Measurements from ENCODE around the gene ACYP2. TPM values are rescaled to one million over a fixed set of nuclear protein-coding genes. Genes with fewer than 3 reads are reported as not detected.
A peak's percentile ranks its signal among the peaks of the same experiment; 100 is the strongest.
"Not testable (repeated sequence)": the region's sequence is repeated elsewhere in the genome, so short reads cannot be mapped to it uniquely, and the experiment has no call there.

ACYP2 gene
- total RNA-seq, 1 experiment from 2014 or later: 22.8 TPM

DNA sequence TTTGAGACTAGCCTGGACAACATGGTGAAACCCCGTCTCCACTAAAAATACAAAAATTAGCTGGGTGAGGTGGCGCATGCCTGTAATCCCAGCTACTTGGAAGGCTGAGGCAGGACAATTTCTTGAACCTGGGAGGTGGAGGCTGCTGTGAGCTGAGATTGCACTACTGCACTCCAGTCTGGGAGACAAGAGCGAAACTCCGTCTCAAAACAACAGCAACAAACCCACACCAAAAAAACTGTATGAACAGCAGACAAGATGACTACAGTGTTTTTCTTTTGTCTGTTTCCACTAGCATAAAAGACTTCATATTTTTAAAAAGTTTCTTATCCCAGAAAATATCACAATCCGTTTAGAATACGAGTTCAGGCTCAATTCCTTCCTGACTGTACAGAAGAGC lies 936 bp upstream of the ACYP2 start:
- not testable (repeated sequence) for H3K9me2 ChIP-seq (replicated peaks; ENCODE audit: insufficient read depth, low read length); H3K27me3 ChIP-seq (ENCODE audit: low read length); DNase-seq; H3K79me2 ChIP-seq (ENCODE audit: low read length); H3K9me3 ChIP-seq (ENCODE audit: low read length); H3K36me3 ChIP-seq (ENCODE audit: insufficient read depth, low read length); H2AFZ ChIP-seq (ENCODE audit: low read length); H4K20me1 ChIP-seq (ENCODE audit: insufficient read depth, low read depth, low read length)
- peak overlapping the region; percentile 82 for H3K4me2 ChIP-seq (ENCODE audit: low read depth, low read length, poor library complexity, severe bottlenecking)
- peak overlapping the region; percentile 82 for H3K4me3 ChIP-seq (ENCODE audit: low read length)
- peaks cover 23% of the 10 kb centered on the region for H3K4me1 ChIP-seq (ENCODE audit: low read length)
- peak overlapping the region; percentile 91 for H3K27ac ChIP-seq (ENCODE audit: low read length)
- H3K9ac ChIP-seq (ENCODE audit: low read length): peak overlapping the region; percentile 92

DNA sequence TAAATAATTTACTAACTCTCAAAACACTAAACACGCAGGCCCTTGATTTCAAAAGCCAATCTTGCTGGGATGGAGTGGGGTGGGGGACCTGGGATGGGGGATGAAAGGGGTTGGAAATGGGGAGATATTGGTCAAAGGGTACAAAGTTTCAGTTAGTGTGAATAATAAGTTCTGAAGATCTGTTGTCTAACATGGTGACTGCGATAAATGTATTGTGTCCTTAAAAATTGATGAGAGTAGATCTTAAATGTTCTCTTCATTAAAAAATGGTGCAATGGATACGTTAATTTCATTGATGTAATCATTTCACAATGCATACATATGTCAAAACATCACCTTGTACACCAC lies 505 bp upstream of the ACYP2 start:
- no peaks in the 10 kb centered on the region for H4K20me1 ChIP-seq (ENCODE audit: insufficient read depth, low read depth, low read length)
- peak overlapping the region; percentile 92 for H3K9ac ChIP-seq (ENCODE audit: low read length)
- no peaks in the 10 kb centered on the region; the same call in 1 of the 2 replicates for H3K36me3 ChIP-seq (ENCODE audit: insufficient read depth, low read length)
- peak overlapping the region; percentile 82 for H3K4me2 ChIP-seq (ENCODE audit: low read depth, low read length, poor library complexity, severe bottlenecking)
- no peaks in the 10 kb centered on the region for H3K9me2 ChIP-seq (replicated peaks; ENCODE audit: insufficient read depth, low read length)
- no peak for DNase-seq
- no peaks in the 10 kb centered on the region for H3K27me3 ChIP-seq (ENCODE audit: low read length)
- peaks cover 5% of the 10 kb centered on the region; the same call in 1 of the 2 replicates for H3K9me3 ChIP-seq (ENCODE audit: low read length)
- H3K27ac ChIP-seq (ENCODE audit: low read length): peak overlapping the region; percentile 91
- no peak overlapping the region for H2AFZ ChIP-seq (ENCODE audit: low read length)
- peak overlapping the region; percentile 82 for H3K4me3 ChIP-seq (ENCODE audit: low read length)
- peaks cover 23% of the 10 kb centered on the region for H3K4me1 ChIP-seq (ENCODE audit: low read length)
- H3K79me2 ChIP-seq (ENCODE audit: low read length): peaks cover 9% of the 10 kb centered on the region

DNA sequence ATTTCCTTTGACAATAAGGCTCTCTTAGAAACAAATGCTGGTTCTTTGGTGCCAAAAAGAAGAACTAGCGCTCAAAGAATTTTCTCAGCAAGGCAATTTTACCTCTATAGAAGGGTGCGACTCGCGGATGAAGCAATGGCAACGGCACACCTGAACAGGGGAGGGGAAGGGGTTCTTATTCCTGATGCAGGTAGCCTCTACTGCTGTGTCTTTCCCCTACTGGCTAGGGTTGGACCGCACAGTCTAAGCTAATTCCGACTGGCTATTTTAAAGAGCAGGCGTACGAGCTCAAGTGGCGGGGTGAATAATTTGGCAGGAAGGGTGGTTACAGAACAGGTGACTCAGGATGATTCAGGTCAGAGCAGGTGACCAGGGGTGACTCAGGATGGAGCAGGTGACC lies 1.2 kb downstream of the ACYP2 start:
- H2AFZ ChIP-seq (ENCODE audit: low read length); H3K27me3 ChIP-seq (ENCODE audit: low read length); H3K9ac ChIP-seq (ENCODE audit: low read length); H4K20me1 ChIP-seq (ENCODE audit: insufficient read depth, low read depth, low read length); H3K9me2 ChIP-seq (replicated peaks; ENCODE audit: insufficient read depth, low read length); H3K36me3 ChIP-seq (ENCODE audit: insufficient read depth, low read length); H3K9me3 ChIP-seq (ENCODE audit: low read length); H3K27ac ChIP-seq (ENCODE audit: low read length); H3K79me2 ChIP-seq (ENCODE audit: low read length): not testable (repeated sequence)
- Histone ChIP-seq H3K4me1 (ENCODE audit: low read length) (peaks cover 23% of the 10 kb centered on the region), H3K4me3 (ENCODE audit: low read length) (peak overlapping the region; percentile 82), H3K4me2 (ENCODE audit: low read depth, low read length, poor library complexity, severe bottlenecking) (peak overlapping the region; percentile 82)
- DNase-seq: peak; percentile 46

DNA sequence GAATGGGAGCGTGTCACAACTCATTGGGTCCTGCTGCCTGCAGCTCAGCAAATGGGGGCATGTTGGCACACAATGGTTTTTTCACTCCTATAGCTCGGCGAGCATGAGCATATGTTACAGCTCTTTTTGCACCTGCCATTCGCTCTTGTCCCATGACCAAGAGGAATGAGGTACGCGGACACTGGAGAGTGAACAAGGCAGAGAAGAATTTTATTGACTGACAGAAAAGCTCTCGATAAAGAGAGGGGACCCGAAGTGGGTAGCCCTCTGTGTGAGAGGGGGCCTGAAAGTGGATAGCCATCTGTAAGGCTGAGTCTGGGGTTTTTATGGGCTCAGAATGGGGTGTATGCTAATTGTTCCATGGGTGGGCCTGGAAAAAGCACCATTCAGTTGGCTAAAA lies 5.5 kb downstream of the ACYP2 start:
- Histone ChIP-seq H2AFZ (ENCODE audit: low read length) (no peak overlapping the region), H3K4me1 (ENCODE audit: low read length) (peaks cover 2% of the 10 kb centered on the region)

DNA sequence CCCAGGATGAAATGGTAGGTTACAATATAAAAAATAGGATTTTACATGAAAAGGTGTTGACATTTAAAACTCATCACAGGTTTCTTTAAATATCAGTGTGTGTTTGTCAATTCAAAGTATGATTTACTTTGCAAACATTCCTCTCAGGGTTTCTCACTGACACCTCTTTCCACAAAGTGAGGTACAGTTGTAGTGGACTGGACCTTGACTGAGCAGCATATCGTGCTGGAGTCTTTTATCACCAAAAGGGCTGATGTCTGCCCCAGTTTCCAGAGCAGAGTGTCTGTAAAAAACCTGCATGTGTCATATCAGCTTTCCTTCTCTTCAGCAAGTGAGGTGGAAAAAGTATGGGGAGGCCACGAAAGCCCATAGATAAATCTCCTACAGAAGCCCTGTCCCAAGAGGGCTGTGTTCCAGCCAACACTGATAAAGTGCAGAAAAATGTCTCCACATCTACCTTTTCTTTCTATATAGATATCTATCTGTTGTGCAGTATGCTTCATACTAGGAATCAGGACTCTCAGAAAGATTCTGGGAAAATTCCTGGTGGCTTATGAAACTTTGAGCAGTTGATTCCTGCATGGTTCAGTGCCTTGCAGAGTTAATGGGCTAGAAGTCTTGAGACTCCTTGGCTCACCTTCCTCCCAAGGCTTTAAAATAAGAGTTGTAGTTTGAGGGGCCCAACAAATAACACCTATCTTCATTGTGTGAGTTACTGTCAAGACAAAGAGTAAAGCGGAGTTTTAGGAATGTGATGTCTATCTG lies 6.9 kb downstream of the ACYP2 start:
- H3K9me2 ChIP-seq (replicated peaks; ENCODE audit: insufficient read depth, low read length): no peaks in the 10 kb centered on the region
- no peaks in the 10 kb centered on the region for H3K27me3 ChIP-seq (ENCODE audit: low read length)
- H3K9me3 ChIP-seq (ENCODE audit: low read length): peaks cover 3% of the 10 kb centered on the region; the same call in 1 of the 2 replicates
- no peak overlapping the region for H2AFZ ChIP-seq (ENCODE audit: low read length)
- no peaks in the 10 kb centered on the region for H4K20me1 ChIP-seq (ENCODE audit: insufficient read depth, low read depth, low read length)
- no peak overlapping the region for H3K27ac ChIP-seq (ENCODE audit: low read length)
- H3K36me3 ChIP-seq (ENCODE audit: insufficient read depth, low read length): peaks cover 4% of the 10 kb centered on the region; the same call in 1 of the 2 replicates
- H3K4me2 ChIP-seq (ENCODE audit: low read depth, low read length, poor library complexity, severe bottlenecking): no peak overlapping the region
- no peak for DNase-seq
- H3K4me1 ChIP-seq (ENCODE audit: low read length): no peaks in the 10 kb centered on the region
- no peaks in the 10 kb centered on the region for H3K79me2 ChIP-seq (ENCODE audit: low read length)
- H3K4me3 ChIP-seq (ENCODE audit: low read length): no peak overlapping the region
- H3K9ac ChIP-seq (ENCODE audit: low read length): no peak overlapping the region

More for the DNA sequence above, 5.5 kb downstream of the ACYP2 start:
- Histone ChIP-seq H3K4me2 (ENCODE audit: low read depth, low read length, poor library complexity, severe bottlenecking) (no peak overlapping the region), H3K27ac (ENCODE audit: low read length) (no peak overlapping the region), H4K20me1 (ENCODE audit: insufficient read depth, low read depth, low read length) (no peaks in the 10 kb centered on the region), H3K9ac (ENCODE audit: low read length) (no peak overlapping the region), H3K27me3 (ENCODE audit: low read length) (no peaks in the 10 kb centered on the region), H3K9me3 (ENCODE audit: low read length) (peaks cover 8% of the 10 kb centered on the region; the same call in 1 of the 2 replicates), H3K79me2 (ENCODE audit: low read length) (no peaks in the 10 kb centered on the region), H3K4me3 (ENCODE audit: low read length) (no peak overlapping the region), H3K9me2 (replicated peaks; ENCODE audit: insufficient read depth, low read length) (no peaks in the 10 kb centered on the region), H3K36me3 (ENCODE audit: insufficient read depth, low read length) (peaks cover 4% of the 10 kb centered on the region; the same call in 1 of the 2 replicates)
- no peak for DNase-seq

DNA sequence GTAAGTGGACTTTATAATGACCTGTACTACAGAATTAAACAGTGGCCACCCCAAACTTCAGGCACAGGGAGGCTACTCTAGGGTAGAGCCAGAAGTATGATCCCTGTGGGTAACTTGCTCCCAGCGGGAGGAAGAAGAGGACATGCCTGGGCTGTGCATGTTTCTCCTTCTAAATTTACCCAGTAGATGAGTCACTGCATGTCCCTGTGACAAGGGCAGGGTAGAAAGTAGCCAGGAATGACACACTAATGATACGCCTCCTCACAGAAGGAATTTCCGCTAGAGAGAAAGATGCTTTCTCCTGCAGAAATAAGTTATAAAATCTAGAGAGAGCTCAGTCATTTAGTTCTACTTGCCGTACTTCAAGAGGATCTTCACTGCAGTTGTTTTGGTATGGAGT lies 7.5 kb downstream of the ACYP2 start:
- H3K9me2 ChIP-seq (replicated peaks; ENCODE audit: insufficient read depth, low read length): no peaks in the 10 kb centered on the region
- no peak overlapping the region for H2AFZ ChIP-seq (ENCODE audit: low read length)
- no peaks in the 10 kb centered on the region for H4K20me1 ChIP-seq (ENCODE audit: insufficient read depth, low read depth, low read length)
- no peak overlapping the region for H3K27ac ChIP-seq (ENCODE audit: low read length)
- peaks cover 4% of the 10 kb centered on the region; the same call in 1 of the 2 replicates for H3K36me3 ChIP-seq (ENCODE audit: insufficient read depth, low read length)
- no peaks in the 10 kb centered on the region for H3K27me3 ChIP-seq (ENCODE audit: low read length)
- peaks cover 3% of the 10 kb centered on the region; the same call in 1 of the 2 replicates for H3K9me3 ChIP-seq (ENCODE audit: low read length)
- H3K4me1 ChIP-seq (ENCODE audit: low read length): no peaks in the 10 kb centered on the region
- H3K4me3 ChIP-seq (ENCODE audit: low read length): no peak overlapping the region
- no peak overlapping the region for H3K9ac ChIP-seq (ENCODE audit: low read length)
- no peak for DNase-seq
- H3K79me2 ChIP-seq (ENCODE audit: low read length): no peaks in the 10 kb centered on the region
- H3K4me2 ChIP-seq (ENCODE audit: low read depth, low read length, poor library complexity, severe bottlenecking): no peak overlapping the region

DNA sequence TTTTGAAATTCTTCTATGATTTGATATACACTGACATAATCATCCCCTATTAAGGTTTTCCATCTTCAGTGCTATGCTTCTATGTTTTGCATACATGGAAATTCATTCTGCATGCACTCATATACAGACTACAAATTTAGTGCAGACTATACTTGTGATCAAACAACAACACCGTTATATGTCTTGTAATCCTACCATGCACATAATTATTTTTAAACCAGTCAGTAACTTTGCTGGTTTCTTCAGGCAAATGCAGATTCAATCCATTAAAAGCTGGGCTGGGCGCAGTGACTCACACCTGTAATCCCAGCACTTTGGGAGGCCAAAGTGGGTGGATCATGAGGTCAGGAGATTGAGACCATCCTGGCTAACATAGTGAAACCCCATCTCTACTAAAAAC lies 11.8 kb downstream of the ACYP2 start:
- not testable (repeated sequence) for H3K4me2 ChIP-seq (ENCODE audit: low read depth, low read length, poor library complexity, severe bottlenecking); H3K9me2 ChIP-seq (replicated peaks; ENCODE audit: insufficient read depth, low read length); H3K4me1 ChIP-seq (ENCODE audit: low read length); H3K4me3 ChIP-seq (ENCODE audit: low read length); H3K79me2 ChIP-seq (ENCODE audit: low read length); DNase-seq; H4K20me1 ChIP-seq (ENCODE audit: insufficient read depth, low read depth, low read length); H3K27ac ChIP-seq (ENCODE audit: low read length); H3K9ac ChIP-seq (ENCODE audit: low read length); H3K36me3 ChIP-seq (ENCODE audit: insufficient read depth, low read length); H2AFZ ChIP-seq (ENCODE audit: low read length); H3K27me3 ChIP-seq (ENCODE audit: low read length); H3K9me3 ChIP-seq (ENCODE audit: low read length)

DNA sequence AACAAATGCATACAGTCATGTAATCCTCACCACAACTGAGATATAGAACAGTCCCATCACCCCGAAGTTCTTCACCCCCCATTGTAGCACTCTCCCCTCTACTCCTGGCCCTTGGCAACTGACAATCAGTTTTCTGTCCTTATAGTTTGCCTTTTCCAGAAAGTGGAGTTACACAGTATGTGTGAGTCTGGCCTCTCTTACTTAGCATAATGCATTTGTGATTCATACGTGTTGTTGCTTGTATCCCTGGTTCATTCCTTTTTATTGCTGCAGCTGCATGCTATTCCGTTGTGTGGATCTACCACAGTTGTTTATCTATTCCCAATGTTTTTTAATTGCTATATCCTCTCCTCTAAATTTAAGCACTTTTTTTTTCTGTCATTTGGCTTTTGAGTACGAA lies 17.6 kb downstream of the ACYP2 start:
- Histone ChIP-seq H3K4me3 (ENCODE audit: low read length) (no peak overlapping the region), H3K27ac (ENCODE audit: low read length) (no peak overlapping the region), H3K27me3 (ENCODE audit: low read length) (no peaks in the 10 kb centered on the region), H4K20me1 (ENCODE audit: insufficient read depth, low read depth, low read length) (no peaks in the 10 kb centered on the region), H2AFZ (ENCODE audit: low read length) (no peak overlapping the region), H3K4me2 (ENCODE audit: low read depth, low read length, poor library complexity, severe bottlenecking) (no peak overlapping the region), H3K79me2 (ENCODE audit: low read length) (no peaks in the 10 kb centered on the region), H3K36me3 (ENCODE audit: insufficient read depth, low read length) (no peaks in the 10 kb centered on the region), H3K9ac (ENCODE audit: low read length) (no peak overlapping the region), H3K9me3 (ENCODE audit: low read length) (no peaks in the 10 kb centered on the region), H3K4me1 (ENCODE audit: low read length) (no peaks in the 10 kb centered on the region), H3K9me2 (replicated peaks; ENCODE audit: insufficient read depth, low read length) (no peaks in the 10 kb centered on the region)
- DNase-seq: no peak

All from Karpas-422 (cell line).